GM12878 (cell line): ENCODE measurements around the gene ARMC6.

Experiments
- ATF3 ChIP-seq: IDR thresholded peaks from 2 replicates; pipeline ENCODE4 v1.6.1; 2011; ENCODE audit warnings: low read depth, mild to moderate bottlenecking, low read length, moderate library complexity, borderline replicate concordance; ENCODE audit errors: extremely low read depth
- BHLHE40 ChIP-seq, 2 experiments: fragments of 450-650 bp in 1 of 2; IDR thresholded peaks; 2 replicates each; pipeline ENCODE4 v1.6.1; 2011 to 2017; ENCODE audit warnings: low read depth in 2 of 2, borderline replicate concordance in 1 of 2, improper control_type of control experiment in 1 of 2, low read length in 1 of 2, mild to moderate bottlenecking in 1 of 2
- EGR1 ChIP-seq, 2 experiments: IDR thresholded peaks; 1 replicate in 1 of 2; 2 replicates in 1 of 2; pipeline ENCODE4 v1.6.1; 2011 to 2012; ENCODE audit warnings: low read depth in 2 of 2, low read length in 2 of 2, borderline replicate concordance in 1 of 2, mild to moderate bottlenecking in 1 of 2, moderate library complexity in 1 of 2
- EP300 ChIP-seq, 2 experiments: fragments of 150-350 bp in 1 of 2; IDR thresholded peaks; 2 replicates each; pipeline ENCODE4 v1.6.1; 2011 to 2012; ENCODE audit warnings: low read depth in 2 of 2, low read length in 2 of 2, borderline replicate concordance in 1 of 2, improper control_type of control experiment in 1 of 2, inconsistent platforms in 1 of 2; ENCODE audit not compliant: control insufficient read depth in 1 of 2
- MXI1 ChIP-seq: fragments of 150-350 bp; IDR thresholded peaks from 2 replicates; pipeline ENCODE4 v1.6.1; 2011; ENCODE audit warnings: low read depth, mild to moderate bottlenecking, inconsistent platforms, low read length, improper control_type of control experiment
- MYC ChIP-seq: IDR thresholded peaks from 2 replicates; pipeline ENCODE4 v1.6.1; 2011; ENCODE audit warnings: mild to moderate bottlenecking, low read length, moderate library complexity, inconsistent platforms; ENCODE audit not compliant: insufficient read depth, insufficient replicate concordance, insufficient read length, severe bottlenecking
- POLR2AphosphoS5 ChIP-seq: IDR thresholded peaks from 2 replicates; pipeline ENCODE4 v1.6.1; 2011; ENCODE audit warnings: mild to moderate bottlenecking, low read length, inconsistent platforms
- RAD21 ChIP-seq: IDR thresholded peaks from 2 replicates; pipeline ENCODE4 v1.6.1; 2011; ENCODE audit warnings: mild to moderate bottlenecking, low read depth, low read length, moderate library complexity; ENCODE audit not compliant: insufficient read depth
- REST ChIP-seq: IDR thresholded peaks from 2 replicates; pipeline ENCODE4 v1.6.1; 2012; ENCODE audit warnings: mild to moderate bottlenecking, low read depth, low read length
- TF ChIP-seq, protein P1 (sequence below), 3 experiments: IDR thresholded peaks in 2 of 3; conservative IDR thresholded peaks in 1 of 3; 2 replicates each; pipeline ENCODE4 v1.5.1; 2011; ENCODE audit warnings: low read depth in 3 of 3, low read length in 3 of 3, mild to moderate bottlenecking in 3 of 3, control low read depth in 2 of 3, moderate library complexity in 2 of 3, inconsistent platforms in 1 of 3, mixed read lengths in 1 of 3; ENCODE audit not compliant: control insufficient read depth in 2 of 3, insufficient read depth in 1 of 3; ENCODE audit errors: extremely low read depth in 1 of 3
- TF ChIP-seq, protein P2 (sequence below): fragments of 450-650 bp; formaldehyde crosslinking; IDR thresholded peaks from 2 replicates; pipeline ENCODE4 v1.5.0; 2022; ENCODE audit warnings: mild to moderate bottlenecking, missing genetic modification characterization

- TF ChIP-seq MXI1 (no peak), POLR2AphosphoS5 (no peak), EGR1 (IDR thresholded peaks at IDR 0.05; ENCODE audit: borderline replicate concordance in 1 of 2, low read depth in 2 of 2, low read length in 2 of 2) (no peak), MYC (no peak), BHLHE40 (IDR thresholded peaks at IDR 0.05; ENCODE audit: borderline replicate concordance in 1 of 2, low read depth in 2 of 2, low read length in 1 of 2) (no peak), ATF3 (no peak), EP300 (IDR thresholded peaks at IDR 0.05; ENCODE audit: borderline replicate concordance in 1 of 2, control insufficient read depth in 1 of 2, low read depth in 2 of 2, low read length in 2 of 2) (no peak), RAD21 (no peak), REST (no peak)
- TF ChIP-seq, protein P1, sequence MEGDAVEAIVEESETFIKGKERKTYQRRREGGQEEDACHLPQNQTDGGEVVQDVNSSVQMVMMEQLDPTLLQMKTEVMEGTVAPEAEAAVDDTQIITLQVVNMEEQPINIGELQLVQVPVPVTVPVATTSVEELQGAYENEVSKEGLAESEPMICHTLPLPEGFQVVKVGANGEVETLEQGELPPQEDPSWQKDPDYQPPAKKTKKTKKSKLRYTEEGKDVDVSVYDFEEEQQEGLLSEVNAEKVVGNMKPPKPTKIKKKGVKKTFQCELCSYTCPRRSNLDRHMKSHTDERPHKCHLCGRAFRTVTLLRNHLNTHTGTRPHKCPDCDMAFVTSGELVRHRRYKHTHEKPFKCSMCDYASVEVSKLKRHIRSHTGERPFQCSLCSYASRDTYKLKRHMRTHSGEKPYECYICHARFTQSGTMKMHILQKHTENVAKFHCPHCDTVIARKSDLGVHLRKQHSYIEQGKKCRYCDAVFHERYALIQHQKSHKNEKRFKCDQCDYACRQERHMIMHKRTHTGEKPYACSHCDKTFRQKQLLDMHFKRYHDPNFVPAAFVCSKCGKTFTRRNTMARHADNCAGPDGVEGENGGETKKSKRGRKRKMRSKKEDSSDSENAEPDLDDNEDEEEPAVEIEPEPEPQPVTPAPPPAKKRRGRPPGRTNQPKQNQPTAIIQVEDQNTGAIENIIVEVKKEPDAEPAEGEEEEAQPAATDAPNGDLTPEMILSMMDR (IDR thresholded peaks at IDR 0.05 in 2 of 3, conservative IDR thresholded peaks at IDR 0.05 in 1 of 3; ENCODE audit: control insufficient read depth in 2 of 3, extremely low read depth in 1 of 3, insufficient read depth in 1 of 3, low read depth in 3 of 3, low read length in 3 of 3), result no peak
- TF ChIP-seq, protein P2, sequence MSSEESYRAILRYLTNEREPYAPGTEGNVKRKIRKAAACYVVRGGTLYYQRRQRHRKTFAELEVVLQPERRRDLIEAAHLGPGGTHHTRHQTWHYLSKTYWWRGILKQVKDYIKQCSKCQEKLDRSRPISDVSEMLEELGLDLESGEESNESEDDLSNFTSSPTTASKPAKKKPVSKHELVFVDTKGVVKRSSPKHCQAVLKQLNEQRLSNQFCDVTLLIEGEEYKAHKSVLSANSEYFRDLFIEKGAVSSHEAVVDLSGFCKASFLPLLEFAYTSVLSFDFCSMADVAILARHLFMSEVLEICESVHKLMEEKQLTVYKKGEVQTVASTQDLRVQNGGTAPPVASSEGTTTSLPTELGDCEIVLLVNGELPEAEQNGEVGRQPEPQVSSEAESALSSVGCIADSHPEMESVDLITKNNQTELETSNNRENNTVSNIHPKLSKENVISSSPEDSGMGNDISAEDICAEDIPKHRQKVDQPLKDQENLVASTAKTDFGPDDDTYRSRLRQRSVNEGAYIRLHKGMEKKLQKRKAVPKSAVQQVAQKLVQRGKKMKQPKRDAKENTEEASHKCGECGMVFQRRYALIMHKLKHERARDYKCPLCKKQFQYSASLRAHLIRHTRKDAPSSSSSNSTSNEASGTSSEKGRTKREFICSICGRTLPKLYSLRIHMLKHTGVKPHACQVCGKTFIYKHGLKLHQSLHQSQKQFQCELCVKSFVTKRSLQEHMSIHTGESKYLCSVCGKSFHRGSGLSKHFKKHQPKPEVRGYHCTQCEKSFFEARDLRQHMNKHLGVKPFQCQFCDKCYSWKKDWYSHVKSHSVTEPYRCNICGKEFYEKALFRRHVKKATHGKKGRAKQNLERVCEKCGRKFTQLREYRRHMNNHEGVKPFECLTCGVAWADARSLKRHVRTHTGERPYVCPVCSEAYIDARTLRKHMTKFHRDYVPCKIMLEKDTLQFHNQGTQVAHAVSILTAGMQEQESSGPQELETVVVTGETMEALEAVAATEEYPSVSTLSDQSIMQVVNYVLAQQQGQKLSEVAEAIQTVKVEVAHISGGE (CRISPR knock-in tag), result no peak
Measured at GRCh38 chr19:18998276-18998675, 35.1 kb upstream of the ARMC6 start.
